Fibroblast of lung (primary cell): Measurements from ENCODE around the gene ANKS1B.

ENCODE experiments used
- CTCF ChIP-seq, 2 donors: IDR thresholded peaks in 1 of 2; conservative IDR thresholded peaks in 1 of 2; 1 replicate in 1 of 2; 2 replicates in 1 of 2; pipeline ENCODE4 v1.5.1; 2011 to 2012; ENCODE audit warnings: low read length in 2 of 2, control low read depth in 1 of 2, inconsistent platforms in 1 of 2, low read depth in 1 of 2, mild to moderate bottlenecking in 1 of 2
- EZH2 ChIP-seq: IDR thresholded peaks from 2 replicates; pipeline ENCODE4 v1.5.1; 2012; ENCODE audit warnings: low read length, control low read depth, mild to moderate bottlenecking; ENCODE audit errors: missing control alignments

- TF ChIP-seq CTCF (conservative IDR thresholded peaks at IDR 0.05 in 1 of 2, IDR thresholded peaks at IDR 0.05 in 1 of 2; ENCODE audit: low read depth in 1 of 2, low read length in 2 of 2) (no peak), EZH2 (no peak)
Observed at GRCh38 chr12:99223579-99223978, 761.2 kb downstream of the ANKS1B start.
